Right lung (tissue), 5 donors: ENCODE measurements around the gene YKT6. TPM values are rescaled to one million over a fixed set of nuclear protein-coding genes. Genes with fewer than 3 reads are reported as not detected.

Experiments
- DNase-seq, 2 donors: peaks; one replicate each; pipeline ENCODE4 v3.0.0-alpha.2; 2013
- polyA plus RNA-seq, 5 donors: library from polyadenylated mRNA; unstranded; fragments of 120-200 nt; gene quantifications; one replicate each; pipeline versions ENCODE4 v1.2.1 to v1.2.3, GENCODE V29; 2013; ENCODE audit warnings: inconsistent platforms in 1 of 5, low replicate concordance in 1 of 5; ENCODE audit not compliant: insufficient read length in 5 of 5, insufficient read depth in 1 of 5

YKT6 gene
- polyA plus RNA-seq, 5 donors: 59.3 to 70.6 (median 63.4) TPM

DNA sequence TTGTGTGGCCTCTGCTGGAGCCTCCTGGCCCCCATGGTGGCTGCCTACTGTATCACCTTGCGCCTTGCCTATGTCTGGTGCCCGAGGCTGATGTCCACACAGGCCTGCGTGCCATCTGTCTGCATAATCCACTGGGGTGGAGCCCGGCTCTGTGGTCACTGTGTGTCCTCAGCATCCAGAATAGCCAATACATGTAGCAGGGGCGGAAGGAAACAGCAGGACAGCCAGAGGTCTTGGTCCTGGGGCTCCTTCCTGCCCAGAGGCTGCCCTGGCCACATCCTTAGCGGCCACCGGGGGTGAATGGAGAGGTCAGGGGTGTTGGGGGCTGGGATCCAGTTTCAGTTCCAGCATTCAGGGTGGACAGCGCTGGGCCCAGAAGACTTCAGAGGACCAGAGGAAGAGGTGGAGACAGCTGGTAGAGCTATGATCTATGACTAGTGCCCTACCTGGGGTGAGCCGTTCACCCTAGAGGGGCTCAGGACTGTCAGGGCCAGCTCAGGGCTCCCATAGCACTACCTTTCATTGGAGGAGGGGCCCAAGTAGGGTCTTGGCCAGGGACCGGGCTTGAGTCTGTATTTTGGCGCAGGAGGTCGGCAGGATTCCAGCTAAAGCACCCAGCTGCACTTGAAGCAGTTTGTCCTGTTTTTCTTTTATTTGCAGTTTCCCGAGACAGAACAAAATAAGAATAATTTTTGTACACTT, 15.9 kb downstream of the YKT6 start:
- DNase-seq: no peak

DNA sequence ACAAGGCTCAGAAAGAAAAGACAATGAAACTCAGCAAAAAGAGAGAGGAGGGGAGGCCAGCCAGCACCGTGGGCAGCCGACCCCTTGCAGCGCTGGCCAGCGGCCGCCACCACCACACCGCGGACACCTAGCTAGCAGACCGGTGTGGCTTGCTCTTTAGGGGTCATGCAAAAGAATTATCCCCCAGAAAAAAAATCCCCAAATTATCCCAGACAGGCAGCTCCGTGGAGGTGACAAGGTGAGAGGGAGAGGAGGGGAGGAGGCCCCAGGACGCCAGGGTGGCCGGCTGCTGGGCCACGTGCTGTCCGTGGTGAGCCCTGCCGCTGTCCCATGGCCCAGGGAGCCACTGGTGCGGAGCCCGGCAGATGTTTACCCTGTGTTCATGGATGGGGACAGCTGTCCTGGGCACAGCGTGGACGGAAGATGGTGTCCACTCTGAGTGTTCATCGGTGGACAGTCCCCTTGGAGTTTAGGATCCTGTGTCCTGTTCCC, 16.5 kb downstream of the YKT6 start:
- DNase-seq: no peak

DNA sequence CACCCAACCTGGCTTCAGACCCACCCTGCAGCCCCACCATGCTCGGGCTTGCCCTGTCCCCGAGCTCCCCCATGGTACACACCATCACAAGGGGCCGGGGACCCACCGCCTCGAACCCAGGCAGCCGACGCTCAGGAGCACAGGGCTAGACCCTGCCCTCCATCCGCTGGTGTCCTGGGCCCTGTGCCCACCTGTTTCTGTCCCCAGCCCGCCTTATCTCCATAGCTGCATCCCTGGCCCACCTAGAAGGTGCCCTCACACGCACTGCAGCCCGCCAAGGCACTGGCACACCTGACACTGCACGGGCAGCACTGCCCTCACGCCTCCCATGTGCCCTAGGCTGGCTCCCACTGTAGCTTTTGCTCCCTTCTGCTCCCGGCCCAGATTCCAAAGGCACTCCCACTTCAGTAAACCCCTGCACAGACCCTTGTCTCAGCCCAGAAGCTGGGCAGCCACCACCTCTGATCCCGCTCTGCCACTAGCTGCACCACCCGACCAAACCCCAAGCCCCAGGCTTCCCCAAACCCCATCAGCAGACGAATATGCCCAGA, 17.1 kb downstream of the YKT6 start:
- DNase-seq: no peak

DNA sequence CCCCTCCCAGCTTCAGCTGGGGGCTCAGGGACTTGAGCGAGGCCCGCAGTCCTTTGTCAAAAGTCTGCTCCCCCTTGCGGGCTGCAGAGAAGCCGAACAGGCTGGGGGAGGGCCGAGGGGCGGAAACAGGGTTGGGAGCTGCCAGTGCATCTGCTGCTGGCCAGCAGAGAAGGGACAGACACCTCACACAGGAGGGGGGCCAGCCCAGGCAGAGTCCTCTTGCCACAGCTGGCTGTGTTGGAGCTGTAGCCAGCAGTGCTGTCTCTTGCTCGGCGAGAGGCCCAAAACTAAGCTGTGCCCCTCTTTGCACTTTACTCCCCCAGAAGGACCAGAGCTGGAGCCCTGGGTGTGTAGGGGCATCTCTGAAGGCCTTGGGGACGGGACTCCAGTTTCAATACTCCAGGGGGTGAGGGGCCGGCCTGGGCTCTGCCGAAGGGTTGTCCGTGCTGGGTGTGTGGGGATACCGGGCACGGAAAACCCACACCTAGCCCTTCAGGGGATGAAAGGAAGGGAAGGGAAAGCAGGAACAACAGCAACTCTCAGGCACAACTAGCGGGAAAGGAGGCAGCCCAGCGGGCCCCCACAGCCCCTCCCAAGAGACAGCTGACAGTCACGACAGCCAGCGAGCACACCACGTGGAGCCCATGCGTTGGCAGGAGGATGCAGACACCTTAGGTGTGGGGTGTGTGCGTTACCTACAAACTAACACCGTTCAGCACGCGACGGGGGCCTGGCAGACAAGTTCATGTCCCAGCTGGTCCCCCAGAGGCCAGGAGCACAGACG, 17.8 kb downstream of the YKT6 start:
- DNase-seq: no peak

DNA sequence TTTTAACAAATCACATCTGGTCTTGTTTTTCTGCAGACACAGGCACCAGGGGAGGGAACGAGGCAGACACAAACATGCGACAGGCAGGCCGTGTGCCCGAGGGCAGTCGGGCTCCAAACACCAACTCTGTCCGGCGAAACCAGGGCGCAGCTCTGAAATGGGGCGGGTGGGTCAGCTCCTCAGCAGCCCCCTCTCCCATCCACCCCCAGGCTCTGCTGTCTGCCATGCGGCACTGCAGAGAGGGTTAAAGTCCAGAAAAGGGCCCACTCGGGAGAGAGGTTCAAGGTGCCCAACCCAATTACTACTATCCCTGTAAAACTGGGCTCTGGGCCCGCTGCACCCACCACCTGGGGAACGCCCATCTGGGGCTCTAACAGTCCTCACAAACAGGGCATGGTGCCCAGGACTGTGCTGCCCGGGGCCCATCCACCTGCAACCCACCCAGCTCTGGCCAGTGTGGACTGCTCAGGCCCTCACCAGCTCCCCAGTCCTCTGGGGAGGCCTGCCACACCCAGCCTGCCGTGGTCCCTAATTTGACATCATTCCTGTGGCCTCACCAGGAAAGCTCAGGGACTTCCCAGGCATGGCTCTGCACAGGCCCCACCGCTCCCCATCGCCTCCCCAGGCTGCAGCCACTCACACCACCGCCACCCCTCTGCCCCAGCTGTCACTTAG, 18.7 kb downstream of the YKT6 start:
- DNase-seq: no peak

DNA sequence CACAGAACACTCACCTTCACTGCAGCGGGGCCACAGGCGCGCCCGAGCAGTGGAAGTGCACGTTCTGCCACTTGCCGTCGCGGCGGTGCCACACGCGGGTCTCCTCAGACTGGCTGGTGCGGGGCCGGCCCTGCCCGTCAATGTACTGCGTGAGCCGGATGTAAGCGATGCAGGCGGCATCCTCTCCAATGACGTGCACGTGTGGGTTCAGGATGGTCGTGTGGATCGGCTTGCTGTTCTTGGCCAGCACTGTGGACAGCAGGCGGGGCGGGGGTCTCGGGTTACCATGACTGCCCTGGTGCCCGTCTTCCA, 19.2 kb downstream of the YKT6 start:
- no peak for DNase-seq

DNA sequence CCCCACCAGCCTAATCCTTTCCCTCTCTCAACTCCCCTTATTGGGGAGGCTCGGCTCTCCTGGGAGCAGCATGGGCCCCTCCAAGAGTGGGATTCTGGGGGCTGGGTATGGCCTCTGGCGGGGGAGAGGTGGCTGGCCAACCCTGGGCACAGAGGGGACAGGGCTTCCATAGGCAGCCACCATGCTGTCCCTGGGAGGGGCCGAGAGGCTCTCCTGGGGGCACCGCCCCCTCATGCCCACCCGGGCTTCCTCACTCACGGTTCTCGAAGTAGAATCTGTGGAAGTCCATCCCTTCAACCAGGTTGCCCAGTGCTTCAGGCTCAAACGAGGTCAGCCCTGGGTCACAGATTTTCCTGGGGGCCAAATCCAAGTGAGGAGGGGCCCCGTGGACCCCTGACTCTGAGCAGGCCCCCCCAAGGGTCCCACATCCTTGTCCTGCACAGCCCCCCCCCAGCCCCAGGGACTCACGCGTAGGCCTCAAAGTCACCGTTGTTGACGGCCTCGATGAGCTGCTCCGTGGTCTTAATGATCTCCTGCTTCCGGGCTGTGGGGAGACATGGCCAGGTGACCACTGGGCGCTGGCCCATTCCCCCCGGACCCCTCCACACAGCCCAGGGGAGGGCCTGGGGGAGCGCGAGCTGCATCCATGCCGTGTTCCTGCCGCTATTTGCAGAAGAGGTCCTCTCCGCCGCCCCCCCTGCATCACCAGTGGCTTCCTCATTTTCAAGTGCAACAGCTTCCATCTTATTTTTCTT, 19.8 kb downstream of the YKT6 start:
- no peak for DNase-seq

DNA sequence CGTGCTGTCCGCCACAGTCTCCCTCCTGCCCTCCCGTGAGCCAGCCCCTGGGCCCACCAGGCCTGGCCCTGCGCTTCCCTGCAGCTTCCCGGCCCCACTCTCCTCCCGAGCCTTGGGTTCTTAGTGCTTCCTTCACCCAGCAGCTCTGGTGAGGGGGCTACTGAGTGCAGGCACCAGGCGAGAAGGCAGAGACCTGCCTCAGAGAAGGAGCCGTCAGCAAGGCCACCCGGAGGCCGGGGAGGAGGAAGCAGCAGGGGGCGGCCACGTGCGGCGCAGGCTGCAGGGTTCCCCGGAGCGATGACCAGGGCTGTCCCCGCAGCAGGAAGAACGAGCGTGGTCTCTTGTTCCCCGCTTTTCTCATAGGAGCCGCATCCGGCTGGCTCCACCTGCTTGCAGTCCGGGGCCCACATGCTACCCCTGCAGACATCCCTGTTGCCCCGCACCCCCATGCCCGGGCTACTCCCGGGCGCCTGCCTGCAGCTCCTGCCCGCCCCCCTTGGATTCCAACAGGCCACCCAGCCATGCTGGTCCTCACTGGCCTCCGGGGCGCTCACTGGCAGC, 20.5 kb downstream of the YKT6 start:
- DNase-seq: no peak

DNA sequence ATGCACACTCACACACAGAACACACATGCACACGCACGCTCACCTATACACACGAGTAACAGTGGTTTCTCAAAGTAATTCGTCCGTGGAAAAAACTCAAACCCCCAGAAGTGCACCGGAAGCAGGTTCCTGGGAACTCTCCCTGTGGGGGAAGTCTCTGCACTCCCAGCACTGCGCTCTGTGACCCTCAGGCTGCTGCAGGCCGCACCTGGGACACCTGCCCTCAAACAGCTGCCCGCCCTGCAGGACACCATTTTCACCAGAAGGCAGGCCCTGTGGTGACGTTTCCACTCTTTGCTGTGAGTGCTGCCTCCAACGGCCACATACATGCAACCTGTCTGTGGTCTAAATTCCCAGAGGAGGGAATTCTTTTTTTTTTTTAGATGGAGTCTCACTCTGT, 21.3 kb downstream of the YKT6 start:
- no peak for DNase-seq

DNA sequence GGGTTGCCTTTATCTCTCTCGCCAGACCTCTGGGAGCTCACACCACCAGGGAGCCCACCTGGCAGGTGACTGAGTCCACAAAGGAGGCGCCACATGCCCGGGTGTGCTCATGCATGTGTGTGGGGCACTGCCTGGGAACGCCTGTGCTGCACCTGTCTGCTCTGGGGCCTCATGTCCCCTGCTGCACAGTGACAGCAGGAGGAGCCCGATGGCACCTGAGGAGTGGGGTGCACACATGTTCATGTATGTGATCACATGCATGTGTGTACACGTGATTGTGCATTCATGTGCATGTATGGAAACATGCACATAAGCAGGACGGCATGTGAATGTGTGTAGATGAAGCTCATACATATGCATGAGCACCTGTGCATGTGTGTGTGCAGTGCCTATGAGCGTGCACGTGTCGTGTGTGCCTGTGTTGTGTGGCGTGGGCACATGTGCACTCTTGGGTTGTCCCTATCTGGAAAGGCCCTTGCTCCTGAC, 22.0 kb downstream of the YKT6 start:
- no peak for DNase-seq

DNA sequence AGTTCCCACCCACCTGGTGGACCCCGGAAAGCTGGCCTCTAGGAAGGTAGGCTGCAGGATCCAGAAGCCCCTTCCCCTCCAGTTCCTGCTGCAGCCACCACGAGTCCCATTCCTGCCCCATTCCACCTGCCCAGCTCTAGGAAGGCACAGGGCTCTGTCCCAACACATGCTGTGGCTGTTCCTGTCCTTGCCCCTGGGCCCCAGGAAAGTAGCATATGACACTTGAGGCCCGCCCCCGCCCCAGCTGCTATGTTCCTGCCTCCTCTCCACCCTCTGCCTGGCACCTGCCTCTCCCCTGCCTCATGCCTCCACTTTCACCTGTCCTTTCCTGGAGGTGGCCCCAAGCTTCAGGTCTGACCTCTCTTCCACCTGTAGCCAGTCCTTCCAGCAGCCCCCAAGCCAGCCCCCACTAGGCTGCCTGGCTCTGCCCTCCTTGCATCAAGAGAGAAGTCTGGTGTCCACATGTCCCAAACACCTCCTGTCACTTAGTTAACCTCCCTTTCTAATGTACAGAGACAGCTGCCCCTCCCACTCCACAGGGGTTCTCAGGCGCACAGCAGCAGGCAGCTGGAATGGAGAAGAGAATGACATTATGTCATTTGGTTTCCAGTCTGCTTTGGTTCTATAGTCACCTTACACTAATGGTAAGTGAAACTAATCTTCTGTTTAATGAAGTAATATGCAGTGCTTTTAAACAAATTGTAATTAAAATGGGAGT, 22.7 kb downstream of the YKT6 start:
- DNase-seq: no peak

DNA sequence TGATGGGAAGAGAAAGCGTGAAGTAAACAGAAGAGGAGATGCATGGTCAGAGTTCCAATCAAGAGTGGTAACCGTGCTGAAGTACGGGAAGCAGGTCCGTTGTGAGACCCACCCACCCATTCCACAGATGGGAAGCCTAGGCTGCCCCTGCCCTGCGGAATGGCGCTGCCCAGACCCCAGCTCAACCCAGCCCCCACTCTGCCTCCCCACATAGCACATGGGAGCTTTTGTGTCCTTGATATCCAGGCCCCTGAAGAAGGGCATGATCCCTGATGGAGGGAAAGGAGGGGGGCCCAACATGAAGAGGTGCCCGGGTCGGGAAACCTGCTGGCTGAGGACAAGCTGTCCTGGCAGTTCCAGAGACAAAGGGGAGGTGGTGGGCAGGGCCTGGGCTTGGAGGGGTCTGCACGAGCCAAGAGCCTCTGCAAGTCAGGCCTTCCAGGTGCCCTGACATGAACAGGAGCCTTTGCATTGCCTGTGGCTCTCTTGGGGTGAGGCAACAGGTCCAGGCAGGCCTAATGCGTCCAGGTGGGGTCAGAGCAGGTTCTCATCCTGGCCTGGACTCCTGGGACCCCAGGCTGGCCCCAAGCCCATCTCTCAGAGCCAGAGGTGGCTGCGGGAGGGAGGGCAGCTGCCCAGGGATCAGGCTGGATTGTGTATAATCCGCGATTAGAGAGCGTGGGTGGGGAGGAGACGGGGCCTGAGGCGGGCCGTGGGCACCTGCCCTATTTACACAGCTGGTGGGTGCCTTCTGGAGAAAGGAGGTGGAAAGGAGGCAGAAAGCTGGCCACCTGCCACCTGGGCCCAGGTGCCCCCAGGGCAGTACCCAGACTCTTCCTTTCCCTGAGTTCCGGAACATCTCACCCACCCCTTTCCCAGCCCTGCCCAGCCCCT, 23.5 kb downstream of the YKT6 start:
- no peak for DNase-seq

DNA sequence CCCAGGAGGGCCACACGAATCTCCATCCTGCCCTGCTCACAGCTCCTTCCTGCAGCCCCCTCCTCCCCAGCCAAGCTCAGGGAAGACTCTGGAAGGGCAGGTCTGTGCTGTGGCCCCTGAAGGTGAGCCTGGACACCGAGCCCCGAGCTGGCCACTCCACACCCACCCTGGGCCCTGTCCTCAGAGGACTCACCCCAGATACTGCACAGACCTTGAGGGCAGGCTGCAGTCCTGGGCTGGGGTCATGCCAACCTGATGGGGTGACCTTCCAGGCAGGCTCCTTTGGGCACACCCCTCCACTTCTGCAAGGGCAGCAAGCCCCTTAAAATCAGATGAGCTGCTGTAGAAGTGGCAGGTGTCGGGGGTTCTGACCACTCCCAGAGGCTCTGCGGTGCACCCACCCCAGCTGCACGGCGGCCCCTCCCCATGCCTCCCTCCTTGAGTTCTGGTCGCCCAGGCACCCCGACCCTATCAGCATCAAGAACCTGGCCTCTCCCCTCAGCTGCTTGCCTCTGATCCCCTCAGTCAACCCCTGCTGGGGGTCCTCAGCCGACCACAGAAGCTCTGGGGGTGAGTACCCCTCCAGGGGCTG, 24.3 kb downstream of the YKT6 start:
- DNase-seq: no peak

DNA sequence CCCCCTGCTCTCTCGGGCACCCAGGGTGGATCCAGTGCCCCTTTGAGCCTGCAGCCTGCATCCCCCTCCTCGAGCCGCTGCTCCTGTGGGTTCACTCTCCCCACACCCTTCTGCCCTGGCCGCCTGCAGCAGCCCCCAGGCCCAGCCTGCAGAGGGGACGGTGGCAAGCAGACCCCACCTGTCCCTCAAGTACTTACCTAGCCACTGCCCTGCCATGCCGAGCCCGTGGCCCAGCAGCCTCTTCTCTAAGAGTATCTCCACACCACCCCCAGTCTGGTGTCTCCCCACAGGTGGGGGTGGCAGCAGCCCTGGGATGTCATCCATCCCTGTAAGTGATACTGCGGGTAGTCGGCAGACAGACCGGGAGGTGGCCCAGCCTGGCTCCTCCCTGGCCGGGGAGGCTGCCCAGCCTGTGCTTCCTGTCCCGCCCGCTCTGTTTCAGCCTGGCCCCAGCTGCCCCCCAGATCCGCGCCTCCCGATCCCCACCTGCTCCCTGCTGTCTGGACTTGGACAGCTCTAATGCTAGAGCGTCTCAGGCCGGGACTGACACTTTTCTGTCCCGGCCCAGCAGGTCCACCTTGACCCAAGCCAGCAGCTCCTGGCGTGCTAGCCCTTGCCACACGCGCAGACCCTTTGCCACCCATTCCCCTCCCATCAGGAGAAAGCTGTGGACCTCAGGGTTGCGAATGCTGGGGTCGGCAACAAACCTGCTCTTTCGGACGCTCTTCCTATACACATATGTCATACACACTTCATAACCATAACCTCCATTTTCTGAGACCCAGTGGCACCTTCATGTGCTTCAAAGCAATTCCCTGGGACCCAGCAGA, 25.0 kb downstream of the YKT6 start:
- no peak for DNase-seq

DNA sequence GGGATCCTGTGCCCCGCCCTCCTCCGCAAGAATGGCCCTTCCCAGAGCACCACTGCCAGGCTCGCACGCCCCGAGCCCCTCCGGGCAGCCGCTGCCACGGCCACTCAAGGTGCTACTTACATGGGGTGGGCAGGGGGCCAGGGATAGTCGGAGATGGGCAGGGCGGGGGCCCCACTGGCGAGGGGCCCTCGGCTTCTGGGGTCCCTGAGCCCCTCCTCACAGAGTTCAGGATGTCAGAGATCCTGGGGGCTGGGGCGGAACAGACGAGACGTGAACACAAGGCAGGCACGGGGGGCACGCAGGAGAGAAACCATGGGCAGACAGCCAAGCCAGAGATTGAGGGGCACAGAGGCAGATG, 25.6 kb downstream of the YKT6 start:
- DNase-seq: no peak

DNA sequence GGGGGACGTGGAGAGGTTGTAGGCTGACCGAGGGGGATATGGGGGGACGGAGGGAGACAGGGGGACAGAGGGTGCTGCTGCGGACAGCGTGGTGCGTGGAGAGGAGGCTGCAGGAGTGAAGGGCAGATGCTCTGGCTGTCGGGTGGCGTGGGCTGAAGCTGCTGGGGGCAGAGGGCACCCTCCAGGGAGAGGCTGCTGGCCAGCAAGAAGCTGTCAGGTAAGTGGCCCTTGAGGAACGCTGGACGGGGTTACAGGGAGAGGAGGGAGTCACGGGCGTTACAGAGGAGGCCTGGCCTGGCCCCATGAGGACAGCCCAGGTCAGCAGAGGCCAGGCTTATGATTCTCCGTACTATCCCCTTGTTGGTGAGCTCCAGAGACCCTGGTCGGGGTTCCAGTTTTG, 27.1 kb downstream of the YKT6 start:
- no peak for DNase-seq

DNA sequence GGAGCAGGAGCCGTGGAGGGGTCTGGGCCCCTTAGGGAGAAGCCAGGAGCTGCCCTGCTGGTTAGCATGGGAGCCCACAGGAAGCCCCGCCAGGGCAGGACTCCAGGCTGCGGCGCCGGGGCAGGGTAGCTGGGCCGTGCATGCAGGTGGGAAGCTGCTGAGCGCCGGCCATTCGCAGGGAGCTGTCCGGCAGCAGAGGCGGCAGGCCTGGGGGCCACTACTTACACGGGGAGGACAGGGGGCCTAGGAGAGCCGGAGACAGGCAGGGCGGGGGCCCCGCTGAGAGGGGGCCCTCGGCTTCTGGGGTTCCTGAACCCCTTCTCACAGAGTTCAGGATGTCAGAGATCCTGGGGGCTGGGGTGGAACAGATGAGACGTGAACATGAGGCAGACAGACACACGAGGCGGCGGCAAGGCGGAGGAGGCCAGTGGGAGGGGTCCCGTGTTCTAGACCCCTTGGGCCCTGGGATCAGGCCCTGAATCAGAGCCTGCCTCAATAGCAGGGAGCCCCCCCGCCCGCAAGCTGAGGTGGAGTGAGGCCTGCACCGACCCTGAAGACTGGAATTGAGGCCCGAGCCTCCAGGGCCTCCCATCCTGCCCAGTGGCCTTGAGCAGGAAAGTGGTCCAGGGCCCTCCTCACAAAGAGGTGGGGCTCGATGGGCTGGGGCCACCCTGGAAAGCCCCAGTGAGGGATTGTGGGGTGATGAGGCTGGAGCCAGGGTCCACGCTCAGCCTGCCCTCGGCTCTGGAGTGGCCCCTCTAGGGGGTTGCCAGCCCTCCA, 28.0 kb downstream of the YKT6 start:
- no peak for DNase-seq
